Loucy (cell line): ENCODE data around the gene TAF1B.

Experiments
- H2AFZ ChIP-seq: fragments of 200-600 bp; sonication (generic); 2 replicates; pipeline ENCODE4 v1.6.0; 2016; ENCODE audit warnings: antibody characterized with exemption, mild to moderate bottlenecking, low read length, moderate library complexity
- H3F3A ChIP-seq: fragments of 200-600 bp; 2 replicates; pipeline ENCODE4 v1.6.0; 2016; ENCODE audit warnings: antibody characterized with exemption, low read depth, mild to moderate bottlenecking
- H3K27me3 ChIP-seq: fragments of 200-600 bp; sonication (generic); 2 replicates; pipeline ENCODE4 v1.6.1; 2014; ENCODE audit warnings: low read length, mild to moderate bottlenecking; ENCODE audit not compliant: insufficient read depth, poor library complexity, severe bottlenecking
- H3K36me3 ChIP-seq: fragments of 200-600 bp; sonication (generic); 2 replicates; pipeline ENCODE4 v1.6.1; 2016; ENCODE audit warnings: low read length; ENCODE audit not compliant: insufficient read depth
- H3K4me1 ChIP-seq: fragments of 200-600 bp; sonication (generic); 2 replicates; pipeline ENCODE4 v1.5.1; 2014; ENCODE audit warnings: low read length, mild to moderate bottlenecking; ENCODE audit not compliant: insufficient read depth, poor library complexity, severe bottlenecking
- H3K4me2 ChIP-seq: fragments of 200-600 bp; sonication (generic); 2 replicates; pipeline ENCODE4 v1.6.0; 2014; ENCODE audit warnings: antibody characterized with exemption, low read length, low read depth, mild to moderate bottlenecking; ENCODE audit not compliant: poor library complexity, severe bottlenecking
- H3K4me3 ChIP-seq: fragments of 200-600 bp; sonication (generic); 2 replicates; pipeline ENCODE4 v1.5.1; 2014; ENCODE audit warnings: low read length, mild to moderate bottlenecking, mixed read lengths; ENCODE audit not compliant: poor library complexity, severe bottlenecking
- H3K79me2 ChIP-seq: fragments of 200-600 bp; sonication (generic); 2 replicates; pipeline ENCODE4 v1.6.1; 2014; ENCODE audit warnings: low read length; ENCODE audit not compliant: insufficient read depth
- H3K9ac ChIP-seq: fragments of 200-600 bp; sonication (generic); 2 replicates; pipeline ENCODE4 v1.6.0; 2014; ENCODE audit warnings: mild to moderate bottlenecking, low read depth, low read length, moderate library complexity; ENCODE audit not compliant: poor library complexity, severe bottlenecking
- H3K9me2 ChIP-seq: fragments of 200-600 bp; sonication (generic); replicated peaks from 2 replicates; pipeline ENCODE4 v1.6.1; 2016; ENCODE audit warnings: low read depth, low read length, mixed read lengths
- H3K9me3 ChIP-seq: fragments of 200-600 bp; sonication (generic); 2 replicates; pipeline ENCODE4 v1.6.1; 2014; ENCODE audit warnings: mild to moderate bottlenecking, antibody characterized with exemption, low read length, low read depth; ENCODE audit not compliant: insufficient read depth
- H4K20me1 ChIP-seq: fragments of 200-600 bp; sonication (generic); 2 replicates; pipeline ENCODE4 v1.6.0; 2014; ENCODE audit warnings: antibody characterized with exemption, low read length, mild to moderate bottlenecking; ENCODE audit not compliant: insufficient read depth, poor library complexity, severe bottlenecking
- CTCF ChIP-seq: fragments of 200-600 bp; sonication (generic); conservative IDR thresholded peaks from 2 replicates; pipeline ENCODE4 v1.5.1; 2014; ENCODE audit warnings: mild to moderate bottlenecking, antibody characterized with exemption, low read length
- EZH2phosphoT487 ChIP-seq: fragments of 200-600 bp; IDR thresholded peaks from 2 replicates; pipeline ENCODE4 v1.6.1; 2018; ENCODE audit warnings: antibody characterized with exemption, mild to moderate bottlenecking, moderate library complexity, borderline replicate concordance

TAF1B gene

GRCh38 chr2:9958057-9958456, 114.8 kb downstream of the TAF1B start:
- H2AFZ ChIP-seq, result no peak overlapping the region
- no peaks in the 10 kb centered on the region for H3K9me2 ChIP-seq
- H4K20me1 ChIP-seq, result no peaks in the 10 kb centered on the region
- H3K79me2 ChIP-seq, result peaks cover 2% of the 10 kb centered on the region; the same call in 1 of the 2 replicates
- no peaks in the 10 kb centered on the region for H3K9me3 ChIP-seq
- no peak overlapping the region for H3K9ac ChIP-seq
- TF ChIP-seq EZH2phosphoT487 (no peak), CTCF (no peak)
- peaks cover 3% of the 10 kb centered on the region; the same call in 1 of the 2 replicates for H3K36me3 ChIP-seq
- H3K4me2 ChIP-seq, result no peak overlapping the region
- H3K4me1 ChIP-seq, result peaks cover 36% of the 10 kb centered on the region
- no peak overlapping the region for H3K4me3 ChIP-seq
- peaks cover 2% of the 10 kb centered on the region; the same call in 1 of the 2 replicates for H3F3A ChIP-seq
- H3K27me3 ChIP-seq, result no peaks in the 10 kb centered on the region

- Histone ChIP-seq H3K9me2 (no peaks in the 10 kb centered on the region), H3K4me2 (no peak overlapping the region), H3K36me3 (peaks cover 5% of the 10 kb centered on the region; the same call in 1 of the 2 replicates), H3K27me3 (no peaks in the 10 kb centered on the region), H4K20me1 (no peaks in the 10 kb centered on the region), H3F3A (0 out of 2 replicates have a peak, but pooled peaks cover 2% of the 10 kb centered on the region), H3K9me3 (no peaks in the 10 kb centered on the region), H2AFZ (no peak overlapping the region), H3K9ac (no peak overlapping the region), H3K4me1 (peaks cover 26% of the 10 kb centered on the region), H3K4me3 (no peak overlapping the region), H3K79me2 (no peaks in the 10 kb centered on the region)
- TF ChIP-seq CTCF (no peak), EZH2phosphoT487 (no peak)
These were observed 116.0 kb downstream of the TAF1B start for GRCh38 chr2:9959262-9959661.

- Histone ChIP-seq H3K4me1 (peaks cover 32% of the 10 kb centered on the region), H3K9me2 (no peaks in the 10 kb centered on the region), H4K20me1 (no peaks in the 10 kb centered on the region), H3K36me3 (peaks cover 14% of the 10 kb centered on the region; the same call in 1 of the 2 replicates), H3K79me2 (no peaks in the 10 kb centered on the region), H3K27me3 (no peaks in the 10 kb centered on the region), H3K4me2 (no peak overlapping the region), H3K4me3 (no peak overlapping the region), H3F3A (peaks cover 8% of the 10 kb centered on the region; the same call in 1 of the 2 replicates), H3K9ac (no peak overlapping the region), H2AFZ (no peak overlapping the region), H3K9me3 (no peaks in the 10 kb centered on the region)
- TF ChIP-seq EZH2phosphoT487, result no peak
- no peak for TF ChIP-seq CTCF
These were observed 117.7 kb downstream of the TAF1B start for GRCh38 chr2:9961013-9961412.
